Prostate gland (tissue), 2 donors: ENCODE measurements around the gene GALNS. TPM values are rescaled to one million over a fixed set of nuclear protein-coding genes. Genes with fewer than 3 reads are reported as not detected.
"Not testable (repeated sequence)": the region's sequence is repeated elsewhere in the genome, so short reads cannot be mapped to it uniquely, and the experiment has no call there.

ENCODE experiments used
- DNase-seq: peaks from one replicate; pipeline ENCODE4 v3.0.0-alpha.2; 2019; ENCODE audit warnings: low spot score
- H3K27ac ChIP-seq, 2 donors: fragments of 200-600 bp; sonication (generic); 2 replicates each; pipeline ENCODE4 v1.5.1; 2017 to 2019
- H3K27me3 ChIP-seq: fragments of 200-600 bp; sonication (generic); replicated peaks from 2 replicates; pipeline ENCODE4 v1.5.1; 2019; ENCODE audit not compliant: insufficient read depth
- H3K36me3 ChIP-seq, 2 donors: fragments of 200-600 bp; sonication (generic); 1 replicate in 1 of 2; 2 replicates in 1 of 2; pipeline versions ENCODE4 v1.5.1 to v1.8.1; 2017 to 2019
- H3K4me1 ChIP-seq: fragments of 200-600 bp; sonication (generic); replicated peaks from 2 replicates; pipeline ENCODE4 v1.5.1; 2019
- H3K4me3 ChIP-seq, 2 donors: fragments of 200-600 bp; sonication (generic); 2 replicates each; pipeline ENCODE4 v1.5.1; 2017 to 2019
- H3K9me3 ChIP-seq: fragments of 200-600 bp; sonication (generic); 2 replicates; pipeline ENCODE4 v1.5.1; 2017
- CTCF ChIP-seq, 4 experiments: fragments of 200-600 bp in 2 of 4; fragments of 450-650 bp in 2 of 4; sonication (generic) in 2 of 4; IDR thresholded peaks; 1 replicate in 3 of 4; 2 replicates in 1 of 4; pipeline ENCODE4 v1.5.1; 2016 to 2019; ENCODE audit warnings: antibody characterized with exemption in 4 of 4, mild to moderate bottlenecking in 2 of 4, moderate library complexity in 2 of 4
- POLR2A ChIP-seq: fragments of 450-650 bp; IDR thresholded peaks from one replicate; pipeline ENCODE4 v1.6.1; 2016; ENCODE audit warnings: antibody characterized with exemption, mild to moderate bottlenecking
- POLR2AphosphoS5 ChIP-seq: sonication (generic); formaldehyde crosslinking; IDR thresholded peaks from one replicate; pipeline ENCODE4 v1.6.1; 2017; ENCODE audit warnings: antibody characterized with exemption
- WGBS: methylation state at CpG from one replicate; pipeline ENCODE4 v1.1.5; 2018; 5-methylcytosine and 5-hydroxymethylcytosine counted together
- intact Hi-C: fragments of 100-400 bp; cut with DNase I; formaldehyde crosslinking; loops from one replicate; pipeline ENCODE4 v1.14.2; 2022
- total RNA-seq, 2 donors: library from RNA; depleted of rRNA; stranded (reverse); fragments of >200 nt; gene quantifications; one replicate each; pipeline ENCODE4 v1.1.0, GENCODE V29; 2016

The GALNS gene
- total RNA-seq, 2 donors from 2014 or later, result 20.4 to 75.1 TPM

GRCh38 chr16:88792668-88793250 lies 64.0 kb downstream of the GALNS start:
- WGBS, result 82% methylated on average over 12 of the region's 12 CpGs
- no peaks in the 10 kb centered on the region for H3K9me3 ChIP-seq
- H3K4me3 ChIP-seq, result no peak overlapping the region
- intact Hi-C loops, result no loop called here
- TF ChIP-seq CTCF (IDR thresholded peaks at IDR 0.05) (no peak), POLR2A (no peak), POLR2AphosphoS5 (no peak)
- DNase-seq, result no peak
- no peaks in the 10 kb centered on the region for H3K4me1 ChIP-seq
- no peaks in the 10 kb centered on the region for H3K27me3 ChIP-seq
- H3K36me3 ChIP-seq, result no peaks in the 10 kb centered on the region
- H3K27ac ChIP-seq, result no peak overlapping the region

- WGBS, result 71% methylated on average over 13 of the region's 13 CpGs
Measured at GRCh38 chr16:88792078-88792550, 64.6 kb downstream of the GALNS start.

GRCh38 chr16:88790312-88791211 lies 66.2 kb downstream of the GALNS start:
- no peaks in the 10 kb centered on the region for H3K4me1 ChIP-seq
- WGBS, result 29% methylated on average over 24 of the region's 24 CpGs
- no peak for DNase-seq

More at GRCh38 chr16:88792078-88792550, 64.6 kb downstream of the GALNS start:
- H3K36me3 ChIP-seq, result no peaks in the 10 kb centered on the region
- H3K27ac ChIP-seq, result no peak overlapping the region
- TF ChIP-seq CTCF (IDR thresholded peaks at IDR 0.05) (no peak), POLR2A (no peak), POLR2AphosphoS5 (no peak)
- no peaks in the 10 kb centered on the region for H3K27me3 ChIP-seq
- intact Hi-C loops, result no loop called here
- no peak overlapping the region for H3K4me3 ChIP-seq
- DNase-seq, result no peak
- H3K9me3 ChIP-seq, result no peaks in the 10 kb centered on the region
- no peaks in the 10 kb centered on the region for H3K4me1 ChIP-seq

GRCh38 chr16:88789594-88789993 lies 67.2 kb downstream of the GALNS start:
- no peaks in the 10 kb centered on the region for H3K27me3 ChIP-seq
- intact Hi-C loops, result no loop called here
- no peak overlapping the region for H3K27ac ChIP-seq
- H3K36me3 ChIP-seq, result no peaks in the 10 kb centered on the region
- H3K4me3 ChIP-seq, result no peak overlapping the region
- 78% methylated on average over 7 of the region's 7 CpGs for WGBS
- no peaks in the 10 kb centered on the region for H3K9me3 ChIP-seq
- DNase-seq, result no peak
- no peak for TF ChIP-seq POLR2A
- no peak for TF ChIP-seq POLR2AphosphoS5
- no peaks in the 10 kb centered on the region for H3K4me1 ChIP-seq

More at GRCh38 chr16:88790312-88791211, 66.2 kb downstream of the GALNS start:
- Histone ChIP-seq H3K27me3 (no peaks in the 10 kb centered on the region), H3K9me3 (no peaks in the 10 kb centered on the region), H3K27ac (no peak overlapping the region), H3K36me3 (no peaks in the 10 kb centered on the region), H3K4me3 (no peak overlapping the region)
- no peak for TF ChIP-seq POLR2AphosphoS5
- no peak for TF ChIP-seq CTCF (IDR thresholded peaks at IDR 0.05)
- intact Hi-C loops, result no loop called here

- intact Hi-C loops, result not testable (repeated sequence)
Measured at GRCh38 chr16:88788749-88789148, 68.0 kb downstream of the GALNS start.

More at GRCh38 chr16:88788749-88789148, 68.0 kb downstream of the GALNS start:
- H3K4me3 ChIP-seq, H3K36me3 ChIP-seq, DNase-seq, H3K27ac ChIP-seq, H3K27me3 ChIP-seq, H3K4me1 ChIP-seq, H3K9me3 ChIP-seq: not testable (repeated sequence)
- 93% methylated on average over 8 of the region's 8 CpGs for WGBS
